ENCODE data around the gene CATSPERE. TPM values are rescaled to one million over a fixed set of nuclear protein-coding genes. Genes with fewer than 3 reads are reported as not detected.

The CATSPERE gene
- polyA plus RNA-seq, 1 experiment: 0.36 TPM

DNA sequence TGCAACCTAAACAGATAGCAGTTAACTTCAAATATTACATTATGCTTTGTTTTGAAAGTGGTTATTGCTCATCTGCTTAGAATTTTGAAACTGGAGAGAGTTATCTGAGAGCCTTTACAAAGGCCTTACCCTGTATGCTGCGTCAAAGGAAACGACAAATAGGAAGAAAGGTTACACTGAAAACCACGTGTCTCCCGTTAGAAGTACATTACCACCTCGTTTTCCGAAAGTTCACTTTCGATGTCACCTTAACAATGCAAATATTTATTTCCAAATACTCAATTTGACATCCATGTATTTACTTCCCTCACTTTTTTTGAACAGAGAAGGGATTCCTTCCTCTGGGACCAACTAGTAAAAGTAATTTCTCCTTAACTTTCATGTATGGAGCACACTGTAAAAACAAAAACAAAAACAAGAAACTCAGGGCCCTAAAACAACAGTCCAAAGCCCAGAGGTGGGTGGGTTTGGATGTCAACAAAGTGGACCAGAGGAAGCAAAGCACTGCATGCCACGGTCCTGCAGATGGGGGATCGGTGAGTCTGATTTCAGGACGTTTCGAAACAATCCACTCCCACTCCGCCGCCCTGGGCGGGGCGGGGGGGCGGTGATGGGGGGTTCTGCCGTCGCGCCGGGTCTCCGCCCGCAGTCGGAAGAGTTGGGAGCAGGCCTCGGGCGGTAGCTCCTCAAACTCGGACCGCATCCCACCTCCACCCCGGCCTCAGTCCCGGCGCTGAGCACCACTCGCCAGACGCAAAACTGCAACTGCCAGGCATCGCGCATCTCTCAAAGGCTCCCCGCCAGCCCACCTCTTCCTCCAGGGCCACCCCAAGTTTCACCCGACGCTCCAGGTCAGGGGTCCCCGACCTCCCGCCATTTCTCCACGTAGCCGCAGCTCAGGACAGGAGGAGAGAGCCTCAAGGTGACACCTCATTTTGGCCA, 10.2 kb upstream of the CATSPERE start:
- TF ChIP-seq CTCF (IDR thresholded peaks at IDR 0.05; ENCODE audit: low read depth, low read length): no peak
- H3K27me3 ChIP-seq (ENCODE audit: control insufficient read depth, insufficient read depth, low read length): no peaks in the 10 kb centered on the region
- peak overlapping the region; percentile 92 for H3K4me3 ChIP-seq (ENCODE audit: low read depth, low read length)
- H3K9me3 ChIP-seq (ENCODE audit: control insufficient read depth, insufficient read depth, low read length): peaks cover 3% of the 10 kb centered on the region; the same call in 1 of the 2 replicates
- CTCF ChIA-PET: no interaction called here
- peak overlapping the region; percentile 83 for H3K27ac ChIP-seq (ENCODE audit: low read depth, low read length)
- DNase-seq (ENCODE audit: low read depth, low spot score): peak; percentile 47
- POLR2A ChIA-PET: interaction anchor here (0.8 kb wide), 1 partner anchor 102 kb away, joined by 3 read pairs; no protein-coding TSS in a partner anchor

DNA sequence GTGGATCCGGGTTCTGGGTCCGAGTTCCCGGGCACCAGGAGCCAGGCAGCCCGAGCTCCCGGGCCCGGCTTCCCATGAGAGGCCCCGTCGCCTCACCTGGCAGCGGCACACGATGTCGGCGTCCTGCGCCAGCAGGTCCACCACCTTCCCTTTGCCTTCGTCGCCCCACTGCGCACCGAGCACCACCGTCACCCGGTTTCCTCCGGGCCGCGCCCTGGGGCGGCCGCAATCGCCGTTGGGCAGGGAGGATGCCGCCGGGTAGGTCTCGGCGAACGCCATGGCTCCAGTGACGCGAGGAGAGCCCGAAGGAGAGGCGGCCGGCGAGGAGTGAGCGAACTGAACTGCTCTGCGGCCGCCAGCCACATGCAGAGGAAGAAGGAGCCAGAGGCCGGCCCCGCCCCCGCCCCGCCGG, 9.5 kb upstream of the CATSPERE start, which contains the start of gene ADSS2:
Gene ADSS2 (minus strand): TSS at position 371 of the 412 bp plus-strand sequence. CDS start 92 bp downstream, at position 279.
- Histone ChIP-seq H3K9me3 (ENCODE audit: control insufficient read depth, insufficient read depth, low read length) (peaks cover 3% of the 10 kb centered on the region; the same call in 1 of the 2 replicates), H3K4me3 (ENCODE audit: low read depth, low read length) (peak within 1 kb of the TSS; percentile 92), H3K27me3 (ENCODE audit: control insufficient read depth, insufficient read depth, low read length) (no peaks in the 10 kb centered on the region), H3K27ac (ENCODE audit: low read depth, low read length) (peak within 1 kb of the TSS; percentile 83)
- ChIA-PET CTCF (no interaction called here), POLR2A (interaction anchor here (0.8 kb wide), 1 partner anchor 102 kb away, joined by 3 read pairs; no protein-coding TSS in a partner anchor)
- no peak for DNase-seq (ENCODE audit: low read depth, low spot score)
- TF ChIP-seq CTCF (IDR thresholded peaks at IDR 0.05; ENCODE audit: low read depth, low read length): no peak

GRCh38 chr1:244451951-244452795, 8.9 kb upstream of the CATSPERE start:
- no peak overlapping the region for H3K27ac ChIP-seq (ENCODE audit: low read depth, low read length)
- CTCF ChIA-PET: interaction anchor here (0.5 kb wide), 1 partner anchor 8 kb away, joined by 7 read pairs; no protein-coding TSS in a partner anchor
- peak; percentile 41 for TF ChIP-seq CTCF (IDR thresholded peaks at IDR 0.05; ENCODE audit: low read depth, low read length)
- POLR2A ChIA-PET: no interaction called here
- H3K27me3 ChIP-seq (ENCODE audit: control insufficient read depth, insufficient read depth, low read length): no peaks in the 10 kb centered on the region
- peak overlapping the region; percentile 43 for H3K4me3 ChIP-seq (ENCODE audit: low read depth, low read length)
- H3K9me3 ChIP-seq (ENCODE audit: control insufficient read depth, insufficient read depth, low read length): peaks cover 3% of the 10 kb centered on the region; the same call in 1 of the 2 replicates
- DNase-seq (ENCODE audit: low read depth, low spot score): peak; percentile 99

DNA sequence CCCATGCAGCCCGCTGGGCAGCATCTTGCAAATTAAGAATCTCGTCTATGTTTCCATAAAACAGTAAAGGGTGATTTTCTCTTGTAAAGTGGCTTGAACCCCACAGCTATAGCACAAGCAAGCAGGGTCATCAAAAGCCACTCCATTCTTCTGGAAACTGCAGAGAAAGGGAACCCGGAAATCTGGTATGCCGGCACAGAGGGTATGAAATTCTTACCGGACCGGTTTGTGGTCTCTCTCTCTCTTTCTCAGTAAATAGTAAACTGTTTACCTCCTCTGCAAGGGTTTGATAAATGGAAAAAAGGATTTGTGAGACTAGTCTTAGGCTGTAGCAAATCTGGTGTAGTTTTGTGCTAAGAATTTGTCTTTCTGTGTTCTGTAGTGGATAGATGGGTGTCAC, 6.7 kb upstream of the CATSPERE start:
- ChIA-PET POLR2A (no interaction called here), CTCF (interaction anchor here (0.6 kb wide), 1 partner anchor 418 kb away, joined by 5 read pairs; no protein-coding TSS in a partner anchor)
- Histone ChIP-seq H3K9me3 (ENCODE audit: control insufficient read depth, insufficient read depth, low read length) (peaks cover 3% of the 10 kb centered on the region; the same call in 1 of the 2 replicates), H3K27ac (ENCODE audit: low read depth, low read length) (no peak overlapping the region), H3K27me3 (ENCODE audit: control insufficient read depth, insufficient read depth, low read length) (no peaks in the 10 kb centered on the region), H3K4me3 (ENCODE audit: low read depth, low read length) (no peak overlapping the region)
- no peak for TF ChIP-seq CTCF (IDR thresholded peaks at IDR 0.05; ENCODE audit: low read depth, low read length)
- no peak for DNase-seq (ENCODE audit: low read depth, low spot score)
